Left hindlimb (tissue), 1 donor: ENCODE results near the gene VN1R4.
"Not testable (repeated sequence)": the region's sequence is repeated elsewhere in the genome, so short reads cannot be mapped to it uniquely, and the experiment has no call there.

Experiments
- DNase-seq: peaks from one replicate; pipeline ENCODE4 v3.0.0-alpha.2; 2018

The VN1R4 gene, protein sequence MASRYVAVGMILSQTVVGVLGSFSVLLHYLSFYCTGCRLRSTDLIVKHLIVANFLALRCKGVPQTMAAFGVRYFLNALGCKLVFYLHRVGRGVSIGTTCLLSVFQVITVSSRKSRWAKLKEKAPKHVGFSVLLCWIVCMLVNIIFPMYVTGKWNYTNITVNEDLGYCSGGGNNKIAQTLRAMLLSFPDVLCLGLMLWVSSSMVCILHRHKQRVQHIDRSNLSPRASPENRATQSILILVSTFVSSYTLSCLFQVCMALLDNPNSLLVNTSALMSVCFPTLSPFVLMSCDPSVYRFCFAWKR

DNA sequence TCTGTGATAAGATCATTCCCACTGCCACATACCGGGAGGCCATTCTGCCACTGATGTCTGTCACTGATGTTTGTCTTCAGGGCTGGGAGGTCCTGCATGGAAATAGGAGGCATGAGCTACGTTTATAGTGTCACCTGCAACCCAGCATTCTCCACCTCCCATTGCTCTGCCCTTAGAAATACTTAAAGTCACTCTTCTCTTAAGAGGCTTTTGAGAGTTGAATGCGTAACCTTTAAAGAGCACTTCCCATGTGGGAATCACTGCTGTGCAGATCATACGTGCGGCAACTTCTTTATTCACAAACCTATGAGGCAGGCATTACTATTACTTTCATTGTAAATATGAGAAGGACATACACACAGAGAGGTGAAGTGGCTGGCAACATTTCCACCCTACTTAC lies at the start of gene VN1R4:
Gene VN1R4, minus strand, starts transcription at position 101 of the 400 bp plus-strand sequence. Its CDS starts 58 bp downstream, at position 43.
- DNase-seq: not testable (repeated sequence)

DNA sequence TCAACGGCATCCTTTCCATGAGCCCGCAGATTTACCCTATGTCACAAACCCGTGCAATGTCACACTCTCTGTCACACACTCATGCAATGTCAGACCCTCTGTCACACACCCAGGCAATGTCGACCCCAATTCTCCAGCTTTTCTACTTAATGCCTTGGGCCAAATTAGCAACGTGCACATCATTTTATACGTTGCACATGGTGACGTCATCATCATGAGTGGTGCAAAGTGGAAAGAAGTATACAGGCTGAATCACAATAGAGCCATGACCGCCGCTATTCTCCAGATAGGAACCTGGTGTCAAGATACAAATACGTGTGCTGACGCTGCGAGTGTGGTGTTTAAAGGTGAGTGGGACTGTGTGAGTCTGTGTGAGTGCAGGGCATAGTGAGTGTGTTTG lies 44.4 kb upstream of the VN1R4 start:
- DNase-seq: no peak

DNA sequence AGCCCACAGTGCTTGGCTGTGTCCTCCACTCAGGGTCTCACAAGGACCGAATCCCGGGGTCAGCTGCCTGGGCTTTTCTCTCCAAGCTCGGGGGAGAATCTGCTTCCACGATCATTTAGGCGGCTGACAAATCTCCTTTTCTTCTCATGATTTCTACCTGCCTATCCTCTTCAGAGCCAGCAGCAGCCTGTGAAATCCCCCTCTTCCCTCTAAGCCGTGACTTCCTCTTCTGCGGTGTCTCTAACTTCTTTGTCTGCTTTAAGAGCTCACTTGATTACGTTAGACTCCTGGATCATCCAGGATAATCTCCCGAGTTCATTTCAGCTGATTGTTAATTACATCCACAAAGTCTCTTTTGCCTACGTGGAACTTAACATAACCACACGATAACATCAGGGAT lies 43.5 kb upstream of the VN1R4 start:
- DNase-seq: no peak

DNA sequence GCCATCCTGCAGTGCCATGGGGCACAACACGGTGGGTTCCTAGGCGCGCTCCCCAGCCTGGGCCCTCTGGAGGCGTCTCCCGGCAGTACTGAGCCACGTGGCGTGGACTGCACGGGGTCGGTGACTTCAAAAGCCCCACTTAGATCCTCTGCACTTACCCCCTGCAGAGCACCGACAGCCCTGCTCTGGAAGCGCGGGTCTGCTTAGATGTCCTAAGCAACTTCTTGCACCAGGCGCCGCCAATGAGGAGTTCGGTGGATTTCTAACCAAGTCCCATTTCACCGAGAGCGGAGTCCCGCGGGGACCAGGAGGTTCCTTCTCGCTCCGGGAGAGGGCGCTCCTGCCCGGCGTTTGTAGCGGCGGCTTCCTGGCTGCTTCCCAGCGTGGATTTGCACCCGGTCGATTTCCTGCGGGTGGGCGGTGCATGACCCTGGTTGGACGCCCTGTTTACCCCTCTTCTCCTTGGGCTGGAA lies 40.9 kb upstream of the VN1R4 start:
- DNase-seq: no peak

DNA sequence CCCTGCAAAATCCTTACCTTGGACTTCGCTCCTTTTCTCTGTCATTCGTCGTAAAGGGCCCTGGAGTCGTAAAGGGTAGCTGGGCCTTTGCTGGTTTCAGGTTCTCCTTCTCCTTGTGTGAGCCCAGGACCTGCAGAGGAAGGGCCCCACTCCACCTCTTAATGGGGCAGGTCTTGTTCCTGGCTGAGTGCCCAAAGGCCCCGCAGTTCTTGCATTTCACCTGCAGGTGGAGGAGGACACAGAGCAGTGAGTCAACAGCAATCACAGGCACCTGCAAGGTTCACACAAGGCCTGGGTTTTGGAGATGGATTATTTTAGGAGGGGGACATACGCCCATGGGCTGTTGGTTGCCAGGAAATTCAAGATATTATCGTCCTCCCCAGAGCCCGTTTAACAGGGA lies 33.8 kb upstream of the VN1R4 start:
- not testable (repeated sequence) for DNase-seq

DNA sequence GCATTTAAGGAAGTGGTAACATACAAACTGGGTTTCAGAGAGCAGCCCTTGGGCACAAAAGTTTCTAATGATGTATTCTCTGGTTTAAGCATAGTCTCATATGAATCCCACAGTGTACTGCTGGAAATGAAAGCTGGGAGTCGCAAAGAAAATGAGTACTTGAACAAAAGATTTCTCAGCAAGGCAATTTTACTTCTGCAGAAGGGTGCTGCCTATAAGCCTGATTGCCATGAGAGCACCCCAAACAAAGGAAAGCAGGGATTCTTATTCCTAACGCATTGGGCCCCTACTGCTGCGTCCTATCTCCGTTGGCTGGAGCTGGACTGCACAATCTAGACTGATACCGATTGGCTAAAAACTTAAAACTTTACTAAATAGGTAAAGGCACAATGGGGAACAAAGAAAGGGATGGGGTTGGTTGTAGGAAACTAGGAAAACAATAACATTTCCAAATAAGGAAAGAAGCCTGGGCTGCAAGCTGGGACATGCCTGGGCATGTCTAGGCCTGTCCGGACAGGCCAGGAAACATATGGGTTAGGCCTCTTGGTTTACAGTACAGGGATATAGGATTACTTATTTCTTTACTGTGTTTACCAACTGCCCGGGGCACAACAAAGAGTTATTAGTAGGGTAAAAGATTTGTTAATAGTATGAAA lies 27.4 kb upstream of the VN1R4 start:
- no peak for DNase-seq

DNA sequence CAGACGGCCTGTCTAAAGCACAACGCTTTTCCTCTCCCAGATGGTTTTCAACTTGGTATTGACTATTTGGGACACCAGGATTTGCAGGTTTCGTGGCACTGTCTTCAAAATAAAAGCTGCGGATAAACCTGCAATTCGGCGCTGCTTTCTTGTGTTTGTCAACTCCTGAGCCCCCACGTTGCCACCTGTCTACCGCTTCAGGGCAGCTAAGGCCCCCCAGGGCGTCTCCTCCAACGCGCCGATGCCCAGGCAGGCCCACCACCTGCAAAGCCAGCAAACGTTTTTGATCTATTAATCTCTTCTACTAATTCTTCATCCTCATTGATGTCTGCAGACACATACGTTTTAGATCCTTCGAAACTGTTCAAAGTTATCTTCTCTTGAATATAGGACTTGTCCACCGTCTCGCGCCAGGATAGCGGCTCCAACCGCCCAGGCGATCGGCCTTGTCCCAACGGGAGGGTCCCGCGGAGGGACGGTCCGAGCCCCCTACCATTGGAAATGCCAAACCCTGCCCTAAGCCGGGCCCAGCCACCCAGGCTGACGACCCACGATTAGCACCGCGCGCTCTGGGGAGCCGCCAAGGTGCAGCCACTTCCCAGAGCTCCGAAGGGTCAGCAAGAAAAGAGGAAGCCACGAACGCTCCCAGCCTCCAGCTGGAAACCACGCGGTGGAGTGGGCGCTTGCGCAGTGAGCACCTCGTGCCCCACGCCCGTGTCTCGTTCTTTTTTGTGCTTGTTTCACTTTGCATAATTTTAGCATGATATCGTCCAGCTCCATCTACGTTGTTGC lies 23.4 kb upstream of the VN1R4 start:
- no peak for DNase-seq

DNA sequence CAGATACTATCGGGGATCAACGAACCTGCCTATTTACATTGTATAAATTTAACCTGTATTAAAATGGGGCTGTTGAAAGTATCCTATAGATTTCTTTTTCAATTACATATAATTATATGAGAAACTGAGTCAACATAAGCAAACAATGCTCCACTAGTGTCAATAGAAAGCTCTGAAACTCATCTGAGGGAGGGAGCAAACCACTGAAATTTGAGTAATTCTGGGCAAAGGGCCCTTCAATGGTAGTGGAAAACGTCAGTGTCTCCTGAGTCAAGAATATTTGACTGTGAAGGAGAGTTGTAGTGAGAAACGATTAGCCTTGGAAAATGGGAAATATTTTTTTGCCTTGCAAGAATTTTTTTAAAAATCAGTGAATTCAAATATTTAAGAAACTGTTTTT lies 17.6 kb upstream of the VN1R4 start:
- no peak for DNase-seq

DNA sequence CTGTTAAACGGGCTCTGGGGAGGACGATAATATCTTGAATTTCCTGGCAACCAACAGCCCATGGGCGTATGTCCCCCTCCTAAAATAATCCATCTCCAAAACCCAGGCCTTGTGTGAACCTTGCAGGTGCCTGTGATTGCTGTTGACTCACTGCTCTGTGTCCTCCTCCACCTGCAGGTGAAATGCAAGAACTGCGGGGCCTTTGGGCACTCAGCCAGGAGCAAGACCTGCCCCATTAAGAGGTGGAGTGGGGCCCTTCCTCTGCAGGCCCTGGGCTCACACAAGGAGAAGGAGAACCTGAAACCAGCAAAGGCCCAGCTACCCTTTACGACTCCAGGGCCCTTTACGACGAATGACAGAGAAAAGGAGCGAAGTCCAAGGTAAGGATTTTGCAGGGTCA lies 14.4 kb upstream of the VN1R4 start:
- not testable (repeated sequence) for DNase-seq

DNA sequence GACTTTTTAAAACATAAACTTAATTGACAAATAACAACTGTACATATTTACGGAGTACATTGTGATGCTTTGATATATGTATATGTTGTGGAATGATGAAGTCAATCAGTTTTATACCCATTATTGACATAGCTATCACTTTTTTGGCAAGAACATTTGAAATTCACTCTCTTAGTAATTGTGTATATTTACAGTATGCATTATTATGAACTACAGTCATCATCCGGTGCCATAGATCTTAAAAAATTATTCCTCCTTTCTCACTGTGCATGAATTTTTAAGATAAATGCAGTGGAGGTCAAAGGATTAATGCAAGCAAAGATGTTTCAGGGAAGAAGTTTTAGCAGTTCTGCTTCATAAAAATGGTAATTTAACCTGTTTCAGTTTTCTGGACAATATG lies 8.0 kb upstream of the VN1R4 start:
- DNase-seq: no peak

DNA sequence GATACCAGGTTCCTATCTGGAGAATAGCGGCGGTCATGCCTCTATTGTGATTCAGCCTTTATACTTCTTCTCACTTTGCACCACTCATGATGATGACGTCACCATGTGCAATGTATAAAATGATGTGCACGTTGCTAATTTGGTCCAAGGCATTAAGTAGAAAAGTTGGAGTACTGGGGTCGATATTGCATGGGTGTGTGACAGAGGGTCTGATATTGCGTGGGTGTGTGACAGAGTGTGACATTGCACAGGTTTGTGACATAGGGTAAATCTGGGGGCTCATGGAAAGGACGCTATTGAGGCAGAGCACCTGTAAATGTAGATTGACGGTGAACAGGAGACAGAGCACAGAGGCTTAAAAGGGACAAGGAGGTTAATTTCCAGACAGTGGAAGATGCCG lies 4.5 kb upstream of the VN1R4 start:
- DNase-seq: no peak

DNA sequence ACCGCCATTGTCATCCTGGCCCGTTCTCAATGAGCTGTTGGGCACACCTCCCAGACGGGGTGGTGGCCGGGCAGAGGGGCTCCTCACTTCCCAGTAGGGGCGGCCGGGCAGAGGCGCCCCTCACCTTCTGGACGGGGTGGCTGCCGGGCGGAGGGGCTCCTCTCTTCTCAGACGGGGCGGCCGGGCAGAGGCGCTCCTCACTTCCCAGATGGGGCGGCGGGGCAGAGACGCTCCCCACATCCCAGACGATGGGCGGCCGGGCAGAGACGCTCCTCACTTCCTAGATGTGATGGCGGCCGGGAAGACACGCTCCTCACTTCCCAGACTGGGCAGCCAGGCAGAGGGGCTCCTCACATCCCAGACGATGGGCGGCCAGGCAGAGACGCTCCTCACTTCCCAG lies 2.3 kb upstream of the VN1R4 start:
- not testable (repeated sequence) for DNase-seq

DNA sequence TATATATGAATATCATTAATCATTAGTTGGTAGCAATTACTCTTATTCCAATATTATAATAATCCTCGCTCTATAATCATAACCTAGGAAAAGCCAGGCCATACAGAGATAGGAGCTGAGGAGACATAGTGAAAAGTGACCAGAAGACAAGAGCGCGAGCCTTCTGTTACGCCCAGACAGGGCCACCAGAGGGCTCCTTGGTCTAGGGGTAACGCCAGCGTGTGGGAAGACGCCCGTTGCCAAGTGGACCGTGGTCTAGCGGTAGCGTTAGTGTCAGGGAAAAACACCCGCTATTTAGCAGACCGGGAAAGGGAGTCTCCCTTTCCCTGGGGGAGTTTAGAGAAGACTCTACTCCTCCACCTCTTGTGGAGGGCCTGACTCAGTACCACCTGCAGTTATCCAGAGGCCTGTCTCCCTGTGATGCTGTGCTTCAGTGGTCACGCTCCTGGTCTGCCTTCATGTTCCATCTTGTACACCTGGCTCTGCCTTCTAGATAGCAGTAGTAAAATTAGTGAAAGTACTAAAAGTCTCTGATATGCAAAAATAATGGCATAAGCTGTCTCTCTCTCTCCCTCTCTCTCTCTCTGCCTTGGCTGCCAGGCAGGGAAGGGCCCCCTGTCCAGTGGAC lies 9.7 kb downstream of the VN1R4 start, which contains the start of gene VN1R2:
Gene VN1R2, plus strand, starts transcription at position 578 of the 628 bp plus-strand sequence. CDS start 84 bp downstream, outside the sequence.
- not testable (repeated sequence) for DNase-seq

DNA sequence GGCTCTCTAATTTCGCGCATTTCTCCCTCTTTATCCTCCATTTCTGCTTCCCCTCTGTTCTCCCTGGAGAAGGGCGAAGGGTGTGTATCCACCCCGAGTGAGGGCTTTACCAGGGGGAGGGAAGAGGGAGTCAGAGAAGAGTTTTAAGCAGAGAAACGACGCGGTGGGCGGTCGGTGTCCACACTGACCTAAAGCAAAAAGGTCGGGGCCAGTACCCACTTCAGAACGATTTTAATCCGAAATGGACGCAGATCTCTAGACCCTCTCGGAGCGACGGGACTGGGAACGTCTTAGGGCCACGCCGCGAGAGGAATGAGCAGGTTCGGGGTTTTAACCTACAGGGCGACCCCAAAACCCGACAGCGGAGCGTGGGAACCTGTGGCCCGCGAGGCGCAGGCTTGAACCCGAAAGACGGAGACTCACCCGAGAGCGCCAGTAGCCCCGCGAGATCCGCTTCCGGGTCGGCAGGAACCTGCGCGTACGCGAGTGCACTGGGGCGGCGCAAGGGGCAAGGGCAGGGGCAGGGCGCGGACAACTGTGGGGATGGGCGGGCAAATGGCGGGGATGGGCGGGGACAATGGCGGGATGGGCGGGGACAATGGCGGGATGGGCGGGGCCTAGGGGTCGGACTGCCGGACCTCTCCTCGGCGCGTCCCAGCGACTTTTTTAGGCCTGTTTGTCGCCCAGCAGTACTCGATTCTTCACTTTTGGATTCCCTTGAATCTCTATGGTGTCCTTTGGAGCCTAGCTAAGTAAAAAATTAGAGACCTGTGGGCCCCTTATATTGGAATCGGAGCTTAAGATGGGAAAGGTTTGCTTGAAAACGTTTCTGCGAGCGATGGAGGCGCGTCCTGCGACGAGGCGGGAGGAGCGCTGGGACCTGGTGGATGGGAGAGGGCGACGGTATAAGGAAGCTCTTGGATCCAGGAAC lies 12.8 kb downstream of the VN1R4 start, which contains the start of gene ZNF677:
Gene ZNF677, minus strand, starts transcription at position 463 of the 931 bp plus-strand sequence. CDS start 3,323 bp downstream, outside the sequence.
- peak; percentile 93 for DNase-seq

DNA sequence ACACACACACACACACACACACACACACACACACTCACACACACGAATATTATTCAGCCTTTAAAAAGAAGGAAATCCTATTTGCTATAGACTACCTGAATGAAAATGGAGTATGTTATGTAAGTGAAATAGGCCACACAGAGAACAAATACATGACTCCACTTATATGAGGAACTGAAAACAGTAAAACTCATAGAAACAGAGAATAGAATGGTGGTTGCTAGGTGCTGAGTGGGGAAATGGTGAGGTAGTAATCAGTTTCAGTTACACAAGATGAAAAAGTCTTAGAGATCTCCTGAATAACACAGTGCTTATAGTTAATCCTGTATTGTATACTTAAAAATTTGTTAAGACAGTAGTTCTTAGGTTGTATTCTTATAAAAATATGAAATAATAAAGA lies 21.0 kb downstream of the VN1R4 start:
- DNase-seq: no peak

DNA sequence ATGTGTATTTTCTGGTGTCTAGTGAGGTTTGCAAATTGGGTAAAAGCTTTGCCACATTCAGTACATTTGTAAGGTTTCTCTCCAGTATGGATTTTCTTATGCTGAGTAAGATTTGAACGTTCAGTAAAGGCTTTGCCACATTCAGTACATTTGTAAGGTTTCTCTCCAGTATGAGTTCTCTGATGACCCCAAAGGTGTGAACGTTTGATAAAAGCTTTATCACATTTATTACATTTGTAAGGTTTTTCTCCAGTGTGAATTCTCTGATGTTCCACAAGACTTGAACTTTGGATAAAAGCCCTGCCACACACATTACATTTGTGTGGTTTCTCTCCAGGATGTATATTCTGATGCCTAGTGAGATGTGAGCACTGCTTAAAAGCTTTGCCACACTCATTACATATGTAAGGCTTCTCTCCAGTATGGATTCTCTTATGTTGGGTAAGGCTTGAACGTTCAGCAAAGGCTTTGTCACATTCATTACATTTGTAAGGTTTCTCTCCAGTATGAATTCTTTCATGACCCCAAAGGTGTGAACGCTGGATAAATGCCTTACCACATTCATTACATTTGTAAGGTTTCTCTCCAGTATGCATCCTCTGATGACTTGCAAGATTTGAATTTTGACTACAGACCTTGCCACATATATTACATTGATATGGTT lies 30.3 kb downstream of the VN1R4 start:
- DNase-seq: no peak

DNA sequence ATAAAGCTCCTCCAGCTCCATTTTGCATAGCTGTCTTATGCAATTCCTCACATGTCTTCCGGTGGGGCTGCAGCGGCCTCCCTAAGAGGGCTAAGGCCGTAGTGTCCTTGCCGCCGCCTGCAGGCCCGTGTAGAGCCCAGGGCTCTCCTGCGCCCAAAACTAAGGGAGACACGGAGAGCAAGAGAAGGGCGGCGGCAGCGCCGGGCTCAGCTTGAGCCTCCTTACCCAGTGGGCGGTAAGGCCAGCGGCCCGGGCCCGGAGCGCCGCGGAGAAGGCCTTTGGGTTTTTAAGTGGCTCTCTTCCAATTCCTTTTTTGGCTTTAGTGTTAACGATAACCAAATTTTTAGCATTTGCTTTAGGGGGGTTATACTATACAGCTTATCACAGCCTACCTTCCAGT lies 42.9 kb downstream of the VN1R4 start:
- DNase-seq: no peak

DNA sequence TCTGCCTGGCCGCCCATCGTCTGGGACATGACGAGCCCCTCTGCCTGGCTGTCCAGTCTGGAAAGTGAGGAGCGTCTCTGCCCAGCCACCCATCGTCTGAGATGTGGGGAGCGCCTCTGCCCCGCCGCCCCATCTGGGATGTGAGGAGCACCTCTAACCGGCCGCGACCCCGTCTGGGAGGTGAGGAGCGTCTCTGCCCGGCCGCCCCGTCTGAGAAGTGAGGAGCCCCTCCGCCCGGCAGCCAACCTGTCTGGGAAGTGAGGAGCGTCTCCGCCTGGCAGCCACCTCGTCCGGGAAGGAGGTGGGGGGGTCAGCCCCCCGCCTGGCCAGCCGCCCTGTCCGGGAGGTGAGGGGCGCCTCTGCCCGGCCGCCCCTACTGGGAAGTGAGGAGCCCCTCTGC lies 44.8 kb downstream of the VN1R4 start:
- DNase-seq: not testable (repeated sequence)
